GM21576 (cell line): ENCODE measurements around the gene PCDHA7.
"Not testable (repeated sequence)": the region's sequence is repeated elsewhere in the genome, so short reads cannot be mapped to it uniquely, and the experiment has no call there.

Source experiments
- ATAC-seq: cut with Tn5 transposase; IDR thresholded peaks from one replicate; pipeline ENCODE4 v1.9.1; 2021; ENCODE audit warnings: mild to moderate bottlenecking, moderate library complexity; ENCODE audit not compliant: unreplicated experiment

The PCDHA7 gene

GRCh38 chr5:140821375-140822280 is 12.4 kb upstream of the PCDHA7 start, which contains the start of gene PCDHA5:
Gene PCDHA5 (plus strand): TSS chr5:140821613.
- no peak for ATAC-seq

GRCh38 chr5:140822281-140822629 is 11.8 kb upstream of the PCDHA7 start:
- no peak for ATAC-seq

DNA sequence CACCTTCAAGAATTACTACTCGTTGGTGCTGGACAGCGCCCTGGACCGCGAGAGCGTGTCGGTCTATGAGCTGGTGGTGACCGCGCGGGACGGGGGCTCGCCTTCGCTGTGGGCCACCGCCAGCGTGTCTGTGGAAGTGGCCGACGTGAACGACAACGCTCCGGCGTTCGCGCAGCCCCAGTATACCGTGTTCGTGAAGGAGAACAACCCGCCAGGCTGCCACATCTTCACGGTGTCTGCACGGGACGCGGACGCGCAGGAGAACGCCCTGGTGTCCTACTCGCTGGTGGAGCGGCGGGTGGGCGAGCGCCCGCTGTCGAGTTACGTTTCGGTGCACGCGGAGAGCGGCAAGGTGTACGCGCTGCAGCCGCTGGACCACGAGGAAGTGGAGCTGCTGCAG is 11.1 kb upstream of the PCDHA7 start:
- ATAC-seq, result not testable (repeated sequence)

- no peak for ATAC-seq
Measured at GRCh38 chr5:140823475-140823874, 10.6 kb upstream of the PCDHA7 start.

GRCh38 chr5:140827704-140828361 is 6.2 kb upstream of the PCDHA7 start, which contains the start of gene PCDHA6:
Gene PCDHA6 (plus strand): TSS chr5:140827960. CDS start chr5:140828092, 132 bp downstream.
- no peak for ATAC-seq

GRCh38 chr5:140828362-140828737 is 5.7 kb upstream of the PCDHA7 start:
- ATAC-seq, result no peak

GRCh38 chr5:140829511-140830501 is 4.3 kb upstream of the PCDHA7 start:
- ATAC-seq, result not testable (repeated sequence)

GRCh38 chr5:140834439-140835008 is 455 bp downstream of the PCDHA7 start:
- not testable (repeated sequence) for ATAC-seq

- no peak for ATAC-seq
Measured at GRCh38 chr5:140835622-140836510, 1.8 kb downstream of the PCDHA7 start.

DNA sequence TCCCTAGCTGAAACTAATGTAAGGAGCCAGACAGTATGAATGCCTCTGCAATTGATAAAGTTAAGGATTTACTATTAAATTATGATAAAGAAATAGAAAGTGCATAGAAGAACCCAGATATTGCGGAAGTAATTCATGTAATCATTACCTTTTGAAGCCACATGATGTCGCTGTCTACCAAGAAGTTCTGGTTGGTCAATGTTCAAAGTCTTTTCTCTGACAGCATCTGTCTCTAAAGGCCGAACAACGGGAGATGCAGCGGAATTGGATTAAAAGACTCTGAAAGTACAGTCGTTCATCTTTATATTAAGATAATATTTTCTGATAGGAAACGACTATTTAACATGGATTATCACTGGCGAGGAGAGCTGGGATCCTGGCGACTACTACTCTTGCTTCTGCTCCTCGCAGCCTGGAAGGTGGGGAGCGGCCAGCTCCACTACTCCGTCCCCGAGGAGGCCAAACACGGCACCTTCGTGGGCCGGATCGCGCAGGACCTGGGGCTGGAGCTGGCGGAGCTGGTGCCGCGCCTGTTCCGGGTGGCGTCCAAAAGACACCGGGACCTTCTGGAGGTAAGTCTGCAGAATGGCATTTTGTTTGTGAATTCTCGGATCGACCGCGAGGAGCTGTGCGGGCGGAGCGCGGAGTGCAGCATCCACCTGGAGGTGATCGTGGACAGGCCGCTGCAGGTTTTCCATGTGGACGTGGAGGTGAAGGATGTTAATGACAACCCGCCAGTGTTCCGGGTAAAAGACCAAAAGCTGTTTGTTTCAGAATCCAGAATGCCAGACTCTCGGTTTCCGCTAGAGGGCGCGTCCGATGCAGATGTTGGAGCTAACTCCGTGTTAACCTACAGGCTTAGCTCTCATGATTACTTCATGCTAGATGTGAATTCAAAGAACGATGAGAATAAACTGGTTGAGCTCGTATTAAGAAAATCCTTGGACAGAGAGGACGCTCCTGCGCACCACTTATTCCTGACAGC is 7.2 kb downstream of the PCDHA7 start, which contains the start of gene PCDHA8:
PCDHA8 (plus strand) TSS at position 210 of the 985 bp plus-strand sequence; CDS start at position 345, 135 bp downstream.
- ATAC-seq, result no peak

DNA sequence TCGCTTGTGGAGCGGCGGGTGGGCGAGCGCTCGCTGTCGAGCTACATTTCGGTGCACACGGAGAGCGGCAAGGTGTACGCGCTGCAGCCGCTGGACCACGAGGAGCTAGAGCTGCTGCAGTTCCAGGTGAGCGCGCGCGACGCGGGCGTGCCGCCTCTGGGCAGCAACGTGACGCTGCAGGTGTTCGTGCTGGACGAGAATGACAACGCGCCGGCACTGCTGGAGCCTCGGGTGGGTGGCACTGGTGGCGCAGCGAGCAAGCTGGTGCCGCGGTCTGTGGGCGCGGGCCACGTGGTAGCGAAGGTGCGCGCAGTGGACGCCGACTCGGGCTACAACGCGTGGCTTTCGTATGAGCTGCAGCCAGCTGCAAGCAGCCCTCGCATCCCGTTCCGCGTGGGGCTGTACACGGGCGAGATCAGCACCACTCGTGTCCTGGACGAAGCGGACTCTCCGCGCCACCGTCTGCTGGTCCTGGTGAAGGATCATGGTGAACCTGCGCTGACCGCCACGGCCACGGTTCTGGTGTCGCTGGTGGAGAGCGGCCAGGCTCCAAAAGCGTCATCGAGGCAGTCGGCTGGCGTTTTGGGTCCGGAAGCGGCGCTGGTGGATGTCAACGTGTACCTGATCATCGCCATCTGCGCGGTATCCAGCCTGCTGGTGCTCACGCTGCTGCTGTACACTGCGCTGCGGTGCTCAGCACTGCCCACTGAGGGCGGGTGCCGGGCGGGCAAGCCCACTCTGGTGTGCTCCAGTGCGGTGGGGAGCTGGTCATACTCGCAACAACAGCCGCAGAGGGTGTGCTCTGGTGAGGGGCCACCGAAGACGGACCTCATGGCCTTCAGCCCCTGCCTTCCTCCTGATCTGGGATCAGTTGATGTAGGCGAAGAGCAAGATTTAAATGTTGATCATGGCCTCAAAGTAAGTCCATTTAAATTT is 9.0 kb downstream of the PCDHA7 start:
- ATAC-seq, result no peak

- not testable (repeated sequence) for ATAC-seq
Measured at GRCh38 chr5:140848139-140849102, 14.4 kb downstream of the PCDHA7 start, which contains the start of gene PCDHA9. Gene PCDHA9 (plus strand): TSS chr5:140848382. CDS start chr5:140848496, 114 bp downstream.

DNA sequence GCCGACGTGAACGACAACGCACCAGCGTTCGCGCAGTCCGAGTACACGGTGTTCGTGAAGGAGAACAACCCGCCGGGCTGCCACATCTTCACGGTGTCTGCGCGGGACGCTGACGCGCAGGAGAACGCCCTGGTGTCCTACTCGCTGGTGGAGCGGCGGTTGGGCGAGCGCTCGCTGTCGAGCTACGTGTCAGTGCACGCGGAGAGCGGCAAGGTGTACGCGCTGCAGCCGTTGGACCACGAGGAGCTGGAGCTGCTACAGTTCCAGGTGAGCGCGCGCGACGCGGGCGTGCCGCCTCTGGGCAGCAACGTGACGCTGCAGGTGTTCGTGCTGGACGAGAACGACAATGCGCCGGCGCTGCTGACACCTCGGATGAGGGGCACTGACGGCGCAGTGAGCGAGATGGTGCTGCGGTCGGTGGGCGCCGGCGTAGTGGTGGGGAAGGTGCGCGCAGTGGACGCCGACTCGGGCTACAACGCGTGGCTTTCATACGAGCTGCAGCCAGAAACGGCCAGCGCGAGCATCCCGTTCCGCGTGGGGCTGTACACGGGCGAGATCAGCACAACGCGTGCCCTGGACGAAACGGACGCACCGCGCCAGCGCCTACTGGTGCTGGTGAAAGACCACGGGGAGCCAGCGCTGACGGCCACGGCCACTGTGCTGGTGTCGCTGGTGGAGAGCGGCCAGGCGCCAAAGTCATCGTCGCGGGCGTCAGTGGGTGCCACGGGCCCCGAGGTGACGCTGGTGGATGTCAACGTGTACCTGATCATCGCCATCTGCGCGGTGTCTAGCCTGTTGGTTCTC is 16.0 kb downstream of the PCDHA7 start:
- not testable (repeated sequence) for ATAC-seq

DNA sequence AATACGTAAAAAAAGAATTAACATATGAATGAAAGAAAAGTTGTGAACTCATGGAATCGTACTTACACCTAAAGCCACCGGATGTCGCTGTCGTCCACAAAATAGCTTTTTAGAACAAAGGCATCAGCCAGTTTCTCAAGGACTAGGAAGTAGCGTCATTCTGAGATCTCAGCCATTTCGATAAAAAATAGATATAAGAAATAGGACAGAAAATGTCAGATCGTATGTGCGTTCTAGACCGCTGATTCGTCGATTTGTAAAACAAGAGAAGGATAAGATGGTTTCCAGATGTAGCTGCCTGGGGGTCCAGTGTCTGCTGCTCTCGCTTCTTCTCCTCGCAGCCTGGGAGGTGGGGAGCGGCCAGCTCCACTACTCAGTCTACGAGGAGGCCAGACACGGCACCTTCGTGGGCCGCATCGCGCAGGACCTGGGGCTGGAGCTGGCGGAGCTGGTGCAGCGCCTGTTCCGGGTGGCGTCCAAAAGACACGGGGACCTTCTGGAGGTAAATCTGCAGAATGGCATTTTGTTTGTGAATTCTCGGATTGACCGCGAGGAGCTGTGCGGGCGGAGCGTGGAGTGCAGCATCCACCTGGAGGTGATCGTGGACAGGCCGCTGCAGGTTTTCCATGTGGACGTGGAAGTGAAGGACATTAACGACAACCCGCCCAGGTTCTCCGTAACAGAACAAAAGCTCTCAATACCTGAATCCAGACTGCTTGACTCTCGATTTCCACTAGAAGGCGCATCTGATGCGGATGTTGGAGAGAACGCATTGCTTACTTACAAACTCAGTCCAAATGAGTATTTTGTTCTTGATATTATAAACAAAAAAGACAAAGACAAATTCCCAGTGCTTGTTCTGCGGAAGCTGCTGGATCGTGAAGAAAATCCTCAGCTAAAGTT is 22.0 kb downstream of the PCDHA7 start, which contains the start of gene PCDHA10:
PCDHA10 (plus strand) TSS at position 126 of the 903 bp plus-strand sequence; CDS start at position 278, 152 bp downstream.
- no peak for ATAC-seq
